Measurements from ENCODE around the gene PIEZO2. TPM values are rescaled to one million over a fixed set of nuclear protein-coding genes. Genes with fewer than 3 reads are reported as not detected.

PIEZO2 gene
- total RNA-seq, 1 donor from 2014 or later: 27.7 TPM

DNA sequence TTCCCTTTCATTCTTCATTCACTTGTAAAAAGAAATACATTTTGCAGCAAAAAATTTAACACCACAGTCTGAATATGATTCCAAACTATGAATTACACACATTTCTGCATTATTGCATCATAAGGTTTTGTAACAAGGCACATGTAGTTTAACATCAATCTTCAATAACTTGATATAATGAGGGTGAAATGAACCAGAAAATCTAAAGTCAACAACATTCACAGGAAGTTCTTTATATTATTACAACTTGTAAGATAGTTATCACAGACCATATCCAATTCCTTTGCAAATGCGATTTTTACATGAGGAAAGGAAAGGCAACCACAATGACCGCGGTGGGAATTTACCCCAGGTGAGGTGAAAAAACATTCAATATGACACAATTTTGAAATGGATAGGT, 410.2 kb downstream of the PIEZO2 start:
- no peak for DNase-seq

DNA sequence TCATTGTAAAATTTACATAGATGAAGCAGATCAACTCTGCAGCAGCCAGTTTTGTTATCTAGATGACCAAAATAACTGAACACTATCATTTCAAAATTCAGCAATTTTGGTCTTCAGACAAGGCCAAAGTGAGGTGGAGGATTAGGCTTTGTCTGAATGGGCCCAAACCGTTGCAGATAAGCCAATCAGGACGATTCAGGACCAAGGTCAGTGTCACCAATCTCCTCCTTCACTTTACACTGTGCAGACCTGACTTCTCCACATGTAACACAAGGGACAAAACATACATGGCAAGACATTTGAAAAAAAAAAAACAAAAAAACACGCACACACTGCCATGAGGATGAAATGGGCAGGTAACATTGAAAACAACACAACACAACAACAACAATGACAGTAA, 412.4 kb downstream of the PIEZO2 start:
- DNase-seq: peak; percentile 21

DNA sequence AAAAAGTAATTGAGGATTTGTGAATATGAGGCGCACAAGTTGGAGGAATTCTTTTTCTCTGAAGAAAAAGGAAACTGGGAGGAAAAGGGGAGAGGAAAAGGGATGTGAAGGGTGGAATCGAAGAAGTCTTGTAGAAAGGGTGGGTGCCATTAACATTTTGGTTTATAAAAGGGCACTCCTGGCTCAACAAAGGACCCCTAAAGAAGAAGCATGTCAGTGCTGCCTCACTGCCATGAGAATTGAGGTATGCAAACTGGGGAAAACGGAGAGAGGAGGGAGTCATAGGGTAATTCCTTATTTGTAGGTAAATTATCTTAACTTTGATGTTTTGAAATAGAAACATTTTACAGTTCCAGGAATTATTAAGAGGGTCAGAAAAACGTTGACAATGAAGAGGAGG, 416.4 kb downstream of the PIEZO2 start:
- DNase-seq: no peak

DNA sequence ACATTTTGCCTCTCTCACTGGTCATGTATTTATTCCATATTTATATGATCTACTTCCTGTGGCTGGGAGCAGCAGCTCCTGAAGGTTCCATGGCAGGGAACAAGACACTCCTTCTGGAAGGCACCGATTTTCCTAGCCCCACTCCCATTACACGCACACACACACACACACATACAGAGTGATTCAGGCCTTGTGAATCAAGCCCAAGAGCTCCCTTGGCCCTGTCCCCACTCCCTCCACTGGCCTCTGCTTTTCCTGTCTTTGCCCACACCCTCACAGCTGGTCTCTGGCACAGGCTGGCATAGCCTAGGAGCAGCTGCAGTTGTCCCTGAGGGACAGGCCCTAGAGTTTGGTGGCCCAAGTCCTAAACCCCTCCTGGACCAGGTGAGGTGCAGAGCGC, 421.9 kb downstream of the PIEZO2 start:
- DNase-seq: peak; percentile 92

DNA sequence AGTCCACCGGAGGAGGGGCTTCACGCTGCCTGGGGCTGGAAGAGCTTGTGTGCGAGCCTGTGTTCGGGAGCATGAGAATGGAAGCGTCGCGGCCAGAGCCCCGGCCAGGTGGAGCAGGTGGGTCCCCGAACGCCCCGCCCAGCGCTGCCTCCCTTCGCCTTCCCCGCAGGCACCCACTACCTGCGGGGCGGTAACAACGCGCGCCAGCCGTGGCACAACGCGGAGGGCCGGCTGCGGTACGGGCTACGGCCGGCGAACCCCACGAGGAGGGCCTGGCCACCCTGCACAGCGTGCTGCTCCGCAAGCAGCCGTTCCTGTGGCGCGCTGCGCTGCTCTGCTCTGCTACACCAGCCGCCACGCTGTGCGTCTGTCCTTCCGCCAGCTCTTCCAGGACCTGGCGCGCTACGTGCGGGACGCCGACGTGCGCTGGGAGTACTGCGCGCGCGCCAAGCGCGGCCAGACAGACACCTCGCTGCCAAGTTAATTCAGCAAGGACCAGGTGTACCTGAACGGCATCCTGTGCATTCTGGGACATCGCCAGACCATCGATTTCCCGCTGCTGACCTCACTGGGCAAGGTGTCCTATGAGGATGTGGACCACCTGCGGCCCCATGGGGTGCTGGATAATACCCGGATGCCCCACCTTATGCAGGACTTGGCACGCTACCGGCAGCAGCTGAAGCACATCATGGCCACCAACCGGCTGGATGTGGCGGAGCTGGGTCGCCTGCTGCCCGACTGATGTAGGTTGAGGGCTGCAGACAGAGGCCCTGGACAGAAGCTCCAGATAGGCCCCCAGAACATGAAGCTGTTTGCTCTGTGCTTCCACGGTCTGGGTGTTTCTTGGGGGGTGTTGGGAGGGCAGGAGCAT, 422.9 kb downstream of the PIEZO2 start:
- DNase-seq: peak; percentile 46

DNA sequence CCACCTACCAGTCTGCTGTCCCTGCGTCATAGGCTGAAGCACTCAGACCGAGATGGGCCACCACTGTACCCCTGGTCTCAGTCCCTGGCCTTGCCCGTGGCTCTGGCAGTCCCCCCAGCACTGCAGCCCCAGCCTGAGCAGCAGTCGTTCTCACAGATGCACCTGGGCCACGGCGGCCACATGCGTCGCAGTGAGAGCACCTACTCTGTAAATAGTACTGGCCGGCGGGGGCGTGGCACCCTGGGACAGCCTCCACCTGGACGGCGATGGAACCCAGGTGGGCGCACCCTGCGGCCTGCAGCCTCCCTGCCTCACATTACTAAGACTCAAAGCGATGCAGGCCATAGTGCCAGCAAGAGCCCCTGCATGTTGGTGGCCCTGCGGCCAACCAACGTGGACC, 424.7 kb downstream of the PIEZO2 start:
- DNase-seq: no peak

DNA sequence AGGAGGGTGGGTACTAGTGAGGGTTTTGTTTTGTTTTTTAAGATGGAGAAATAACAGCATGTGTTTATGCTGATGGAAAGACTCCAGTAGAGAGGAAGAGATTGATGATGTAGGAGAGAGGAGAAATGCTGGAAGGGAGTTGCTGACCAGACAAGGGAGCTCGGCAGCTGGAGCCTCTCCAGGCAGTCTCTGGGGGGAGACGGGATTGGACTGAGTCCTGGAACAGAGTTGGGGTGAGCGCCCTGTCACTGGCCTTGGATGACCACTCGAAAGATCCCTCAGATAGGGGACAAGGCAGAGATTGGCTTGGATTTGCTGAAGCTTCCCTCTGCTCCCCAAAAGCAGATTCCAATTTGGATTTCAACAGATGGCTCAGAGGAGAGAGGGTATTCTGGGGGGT, 425.9 kb downstream of the PIEZO2 start:
- no peak for DNase-seq

DNA sequence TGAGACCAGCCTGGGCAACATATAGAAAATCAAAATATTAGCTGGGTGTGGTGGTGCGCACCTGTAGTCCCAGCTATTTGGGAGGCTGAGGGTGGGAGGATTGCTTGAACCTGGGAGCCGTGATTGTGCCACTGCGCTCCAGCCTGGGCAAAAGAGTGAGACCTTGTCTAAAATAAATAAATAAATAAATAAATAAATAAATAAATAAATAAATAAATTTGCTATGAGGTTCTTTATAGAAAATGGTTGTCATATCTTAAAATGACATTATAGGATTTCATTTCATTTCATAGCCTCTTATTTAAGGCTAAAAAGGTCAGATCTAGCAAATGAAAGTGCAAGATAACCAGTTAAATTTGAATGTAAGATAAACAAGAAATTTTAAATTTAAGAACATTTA, 430.6 kb downstream of the PIEZO2 start:
- DNase-seq: no peak

DNA sequence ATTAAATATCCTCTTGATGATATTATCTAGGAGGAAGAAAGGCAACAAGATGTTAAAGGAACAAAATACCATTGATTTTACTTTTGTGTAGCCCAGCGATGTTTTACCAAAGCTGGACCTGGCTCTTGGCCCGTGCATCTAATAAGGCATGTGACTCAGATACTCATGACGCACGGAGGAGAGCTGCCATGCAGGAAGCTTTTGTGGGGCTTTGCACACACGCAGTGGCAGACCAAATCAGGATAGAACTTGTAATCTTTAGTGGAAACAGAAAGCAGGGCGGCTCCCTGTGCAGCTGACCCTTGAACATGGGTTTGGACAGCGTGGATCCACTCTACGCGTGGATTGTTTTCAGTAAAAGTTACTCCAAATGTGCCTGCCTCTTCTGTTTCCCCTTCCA, 433.6 kb downstream of the PIEZO2 start:
- DNase-seq: no peak

DNA sequence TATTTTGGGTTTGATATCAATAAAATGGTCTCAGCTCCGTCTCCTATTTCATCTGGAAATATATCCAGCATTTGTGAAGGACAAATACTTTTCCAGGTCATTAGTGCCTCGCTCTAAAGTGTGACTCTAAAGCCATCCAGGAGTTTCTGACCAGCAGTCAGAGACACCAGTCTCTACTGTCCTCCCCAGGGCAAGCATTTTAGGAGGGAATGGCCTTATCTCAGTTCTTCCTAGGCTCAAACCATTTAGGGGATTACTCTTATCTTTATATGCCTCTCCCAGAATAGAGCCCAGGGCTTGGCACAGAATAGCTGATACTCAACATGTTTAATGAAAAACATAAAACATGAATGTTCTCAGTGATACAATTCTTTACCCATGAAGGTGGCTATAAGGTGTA, 436.0 kb downstream of the PIEZO2 start:
- DNase-seq: no peak

DNA sequence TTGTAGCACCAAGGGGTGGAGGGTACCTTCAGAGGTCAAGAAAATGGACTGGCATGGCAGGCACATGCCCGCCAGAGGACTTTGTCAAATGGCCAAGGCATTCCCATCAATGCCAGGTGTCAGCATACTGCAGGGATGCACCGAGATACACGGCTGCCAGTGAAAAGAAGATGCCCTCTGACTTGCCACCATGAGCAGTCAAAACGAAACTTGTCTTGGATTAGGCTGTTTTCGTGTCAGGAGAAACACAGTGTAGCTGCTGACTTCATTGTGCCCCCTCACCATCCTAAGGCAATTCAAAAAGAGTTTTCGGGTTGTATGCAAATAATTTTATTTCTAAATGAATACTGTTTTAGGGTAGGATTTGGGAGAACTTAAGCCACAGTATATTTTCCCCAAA, 442.1 kb downstream of the PIEZO2 start:
- no peak for DNase-seq

DNA sequence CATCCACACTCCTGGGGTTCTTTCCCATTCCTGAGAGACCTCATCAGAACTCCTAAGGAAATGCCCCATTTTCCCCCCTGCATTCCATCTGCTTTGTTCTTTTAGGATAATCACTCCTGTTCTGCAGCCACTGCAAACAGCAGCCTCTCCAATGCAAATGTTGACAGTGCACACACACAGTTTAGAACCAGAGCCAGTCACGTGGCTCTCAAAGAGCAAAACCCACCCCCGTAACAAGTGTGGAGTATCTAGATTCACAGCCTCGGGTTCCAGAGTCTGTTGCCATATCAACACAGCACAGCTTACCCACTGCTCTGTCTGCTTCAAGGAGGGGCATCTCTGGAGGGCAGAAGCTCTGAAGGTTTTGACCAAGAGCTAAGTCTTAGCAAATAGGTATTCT, 443.6 kb downstream of the PIEZO2 start:
- no peak for DNase-seq

DNA sequence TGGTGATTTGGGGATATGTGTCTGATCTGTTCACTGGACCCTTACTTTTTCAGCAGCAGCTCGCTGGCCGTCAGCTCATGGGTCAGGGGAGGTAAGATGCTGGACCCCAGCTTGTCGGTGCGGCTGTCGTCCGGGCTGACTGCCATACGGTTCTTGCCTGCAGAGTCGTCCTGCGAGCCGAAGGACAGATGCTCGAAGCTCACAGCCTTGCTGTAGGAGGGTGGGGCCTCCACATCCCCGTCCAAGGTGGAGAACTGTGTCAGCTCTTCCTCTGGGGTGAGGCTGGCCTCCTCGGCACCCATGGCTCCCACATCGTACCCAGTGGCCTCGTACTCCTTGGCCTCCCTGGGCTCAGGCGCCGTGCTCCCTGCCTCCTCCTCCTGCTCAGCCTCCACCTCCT, 444.1 kb downstream of the PIEZO2 start:
- no peak for DNase-seq

DNA sequence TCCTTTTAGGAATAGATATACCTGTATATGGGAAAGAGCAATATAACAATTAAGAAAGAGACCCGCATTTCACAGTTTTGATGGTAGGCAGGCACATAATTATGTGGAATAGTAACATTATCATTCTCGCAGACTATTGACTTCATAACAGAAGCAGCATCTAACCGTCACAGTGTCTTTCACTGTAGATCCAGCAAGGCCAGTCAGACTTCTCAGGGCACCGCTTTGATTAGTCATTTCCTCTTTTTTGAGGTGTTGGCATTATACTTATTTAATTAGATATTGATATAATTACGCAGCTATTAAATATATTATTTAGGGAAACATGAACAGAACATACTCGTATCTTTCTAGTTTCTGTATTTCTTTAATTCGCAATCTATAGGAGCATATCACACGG, 447.2 kb downstream of the PIEZO2 start:
- no peak for DNase-seq

DNA sequence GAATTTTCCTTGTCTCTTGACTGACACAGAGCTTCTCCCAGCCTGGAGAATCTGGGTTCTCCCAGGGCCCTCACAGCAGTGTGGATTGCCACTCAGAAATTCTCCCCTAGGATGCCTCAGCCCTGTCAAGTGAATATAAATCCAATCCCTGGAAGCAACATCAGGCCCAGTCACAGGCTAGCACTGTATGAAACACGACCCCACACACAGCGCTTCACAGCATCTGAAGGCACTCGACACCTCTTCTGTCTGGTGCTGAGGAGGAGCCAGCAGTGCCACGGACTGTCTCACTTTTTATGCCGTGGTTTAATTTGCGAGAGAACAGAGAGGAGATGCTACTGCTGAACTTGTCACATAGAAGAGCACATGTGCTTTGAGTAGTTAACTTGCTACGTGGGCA, 459.0 kb downstream of the PIEZO2 start:
- DNase-seq: no peak

DNA sequence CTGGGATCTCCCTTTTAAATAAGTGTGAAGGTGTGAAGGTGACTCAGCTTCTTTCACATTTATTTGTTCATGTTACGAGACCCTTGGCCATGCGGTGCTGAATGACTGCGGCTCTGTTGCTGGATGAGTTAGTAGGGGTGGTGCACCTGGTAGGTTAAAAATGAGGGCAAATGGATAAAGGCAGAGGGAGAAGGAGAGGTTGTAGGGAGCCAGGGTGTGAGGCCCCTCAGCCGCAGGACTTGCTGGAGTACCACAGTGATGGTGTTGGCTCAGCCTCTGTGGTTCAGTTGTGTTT, 459.4 kb downstream of the PIEZO2 start:
- no peak for DNase-seq

DNA sequence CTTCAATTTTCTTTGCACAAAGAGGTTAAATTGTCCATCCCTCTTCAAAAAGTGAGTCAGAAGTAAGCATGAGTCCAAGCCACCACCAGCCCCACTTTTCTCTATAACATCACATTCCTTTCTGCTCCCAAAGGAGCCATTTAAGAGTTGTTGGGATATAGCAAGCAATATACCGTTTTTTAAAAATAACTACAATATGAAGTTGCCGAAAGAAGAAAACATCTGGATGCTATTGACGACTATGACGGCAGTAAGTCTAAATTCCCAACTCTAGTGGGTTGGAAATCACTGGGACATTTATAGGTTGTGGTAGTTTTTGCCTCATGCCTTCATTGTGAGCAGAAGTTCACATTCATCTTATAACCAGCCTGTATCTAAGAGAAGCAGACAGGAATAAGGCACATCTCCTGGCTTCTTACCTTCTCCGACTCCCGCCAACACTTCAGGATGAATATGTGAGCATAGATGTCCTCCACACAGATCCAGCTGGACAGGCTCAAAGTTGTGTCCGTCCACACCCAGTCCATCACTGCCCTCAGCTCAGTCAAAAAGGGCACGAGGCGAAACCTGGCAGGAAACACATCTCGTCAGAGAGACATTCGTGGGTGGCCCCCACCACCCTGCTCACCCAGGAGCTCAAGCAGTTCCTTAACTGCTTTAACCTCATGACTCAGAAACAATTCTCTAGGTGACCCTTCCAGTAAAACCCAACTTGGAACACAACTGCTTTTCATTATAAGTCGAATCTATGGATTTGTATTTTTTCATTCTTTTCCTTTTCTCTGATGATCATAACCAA, 459.9 kb downstream of the PIEZO2 start:
- peak; percentile 62 for DNase-seq

DNA sequence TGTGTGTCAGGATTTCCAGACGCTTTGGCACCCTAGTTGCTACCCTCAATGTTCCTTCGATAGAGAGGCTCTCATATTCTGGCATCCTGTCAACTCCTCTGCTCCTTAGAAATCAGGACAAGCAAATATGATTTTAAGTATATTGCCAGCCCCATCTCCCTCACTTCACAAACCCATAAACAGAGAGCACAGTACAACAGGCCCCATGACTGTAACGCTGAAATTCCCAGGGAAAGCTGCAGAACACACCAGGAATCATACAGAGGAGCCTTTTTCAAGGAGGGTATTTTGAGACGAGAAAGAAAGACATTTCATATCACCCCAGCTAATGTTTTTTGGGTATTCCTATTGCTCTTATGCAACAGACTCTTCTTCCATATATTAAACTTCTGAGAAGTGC, 460.6 kb downstream of the PIEZO2 start:
- DNase-seq: no peak

DNA sequence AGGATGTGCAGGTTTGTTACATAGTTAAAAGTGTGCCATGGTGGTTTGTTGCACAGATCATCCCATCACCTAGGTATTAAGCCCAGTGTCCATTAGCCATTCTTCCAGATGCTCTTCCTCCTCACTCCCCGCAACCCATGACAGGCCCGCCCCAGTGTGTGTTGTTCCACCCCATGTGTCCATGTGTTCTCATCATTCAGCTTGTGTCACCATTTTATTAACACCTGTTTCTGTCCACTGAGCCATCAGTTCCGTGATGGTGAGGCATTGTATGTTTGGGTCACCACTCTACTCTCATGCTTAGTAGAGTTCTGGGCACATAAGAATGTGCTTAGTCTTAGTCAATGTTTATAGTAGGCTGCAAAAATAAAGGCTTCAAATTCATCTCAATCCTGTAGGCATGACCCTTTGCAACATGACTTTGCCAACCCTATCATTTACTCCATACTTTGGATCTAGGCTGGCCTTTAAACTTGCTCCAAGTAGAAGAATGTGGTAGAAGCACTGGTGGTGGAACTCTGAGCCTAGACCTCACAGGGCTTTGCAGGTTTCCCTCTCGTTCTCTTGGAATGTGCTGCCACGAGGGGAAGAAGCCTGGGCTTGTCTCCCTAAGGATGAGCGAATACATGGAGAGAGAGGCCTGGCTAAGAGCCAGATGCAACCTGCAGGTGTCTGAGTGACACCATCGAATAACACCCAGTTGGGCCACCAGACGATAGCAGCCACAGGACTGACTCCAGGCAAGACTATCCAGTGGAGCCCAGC, 462.0 kb downstream of the PIEZO2 start:
- no peak for DNase-seq

DNA sequence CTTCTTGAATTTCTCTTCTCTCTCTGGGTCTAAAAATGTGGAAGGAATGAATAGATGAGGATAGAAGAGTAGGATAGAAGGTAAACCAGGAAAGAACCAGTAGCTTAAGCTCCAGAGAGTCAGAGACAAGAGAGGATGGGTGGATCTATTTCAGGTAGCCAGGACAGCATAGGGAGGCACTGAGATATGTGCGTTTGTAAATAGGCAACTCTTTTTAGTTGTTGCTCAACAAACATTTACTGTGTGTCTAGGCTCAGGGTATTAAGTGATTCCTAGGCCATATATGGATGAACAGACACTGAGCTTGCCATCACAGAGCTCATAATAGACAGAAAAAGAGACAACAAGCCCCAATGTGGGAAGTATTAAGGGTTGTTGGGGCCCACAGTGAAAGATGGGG, 463.1 kb downstream of the PIEZO2 start:
- DNase-seq: no peak

DNA sequence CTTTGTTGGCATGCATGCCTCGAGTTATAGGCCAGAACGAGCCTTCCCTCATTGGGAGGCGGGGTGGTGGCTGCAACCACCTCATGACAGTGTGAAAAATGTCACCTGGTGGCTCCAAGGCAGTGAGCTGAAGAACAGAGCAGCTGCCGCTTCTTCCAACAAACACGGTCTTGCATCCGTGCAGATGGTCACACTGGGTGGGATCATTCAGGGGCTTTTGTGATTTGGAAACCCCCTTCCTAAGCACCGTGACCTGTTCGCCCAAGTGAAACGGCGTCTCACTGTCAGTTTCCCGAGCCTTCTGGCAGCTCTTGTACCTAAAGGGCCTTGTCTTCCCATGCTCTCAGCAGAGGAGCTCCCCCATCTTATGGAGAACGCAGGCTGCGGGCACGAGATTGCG, 463.9 kb downstream of the PIEZO2 start:
- DNase-seq: peak; percentile 26

DNA sequence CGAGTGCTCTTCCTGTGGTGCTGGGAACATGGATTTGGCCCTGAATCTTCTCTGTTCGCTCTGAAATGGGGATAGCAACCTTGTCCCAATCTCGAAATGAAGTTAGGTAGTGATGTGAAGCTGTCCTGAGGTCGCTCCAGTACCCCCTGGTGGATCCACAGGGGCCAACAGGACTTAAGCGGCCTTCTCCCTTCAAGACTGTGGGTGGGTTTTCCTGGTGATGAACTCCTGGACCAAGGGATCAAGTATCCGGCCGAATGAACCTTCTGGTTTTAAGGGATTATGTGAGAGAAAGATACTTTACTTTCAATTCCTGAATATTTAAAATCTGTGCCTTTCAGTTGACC, 467.0 kb downstream of the PIEZO2 start:
- no peak for DNase-seq
